Stimulated activated CD4-positive, alpha-beta T cell treated with anti-CD3 and anti-CD28 coated beads, Interleukin-12 subunit alpha, Interleukin-12 subunit beta, amount 100 ng/mL, for 24 hours (primary cell): ENCODE data around the gene MARCHF10.
"Not testable (repeated sequence)": the region's sequence is repeated elsewhere in the genome, so short reads cannot be mapped to it uniquely, and the experiment has no call there.

Experiments used
- DNase-seq, 2 experiments: peaks; one replicate each; pipeline ENCODE4 v3.0.0-alpha.2; 2020; ENCODE audit warnings: low read depth in 2 of 2

MARCHF10 gene

DNA sequence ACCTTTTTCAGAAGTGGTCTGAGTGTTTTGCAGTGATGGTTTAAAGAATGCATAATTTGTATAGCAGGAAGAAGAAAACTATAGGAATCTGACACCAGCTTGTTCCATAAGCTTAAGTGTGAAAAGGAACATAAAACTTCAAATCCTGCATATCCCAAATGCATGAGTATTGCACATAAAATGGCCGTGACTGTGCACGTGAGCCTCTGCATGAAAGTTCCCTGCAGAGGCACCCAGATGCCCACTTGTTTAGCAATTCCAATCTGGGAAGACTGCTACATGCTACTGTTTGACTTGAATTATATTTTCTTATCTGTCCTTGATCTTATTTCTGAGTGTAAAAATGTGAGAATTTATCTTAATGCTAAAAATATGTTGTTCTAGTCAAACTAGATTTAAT lies 21.5 kb downstream of the MARCHF10 start:
- DNase-seq: no peak

DNA sequence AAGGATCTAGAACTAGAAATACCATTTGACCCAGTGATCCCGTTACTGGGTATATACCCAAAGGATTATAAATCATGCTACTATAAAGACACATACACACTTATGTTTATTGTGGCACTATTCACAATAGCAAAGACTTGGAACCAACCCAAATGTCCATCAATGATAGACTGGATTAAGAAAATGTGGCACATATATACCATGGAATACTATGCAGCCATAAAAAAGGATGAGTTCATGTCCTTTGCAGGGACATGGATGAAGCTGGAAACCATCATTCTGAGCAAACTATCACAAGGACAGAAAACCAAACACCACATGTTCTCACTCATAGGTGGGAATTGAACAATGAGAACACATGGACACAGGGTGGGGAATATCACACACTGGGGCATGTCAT lies 22.1 kb downstream of the MARCHF10 start:
- not testable (repeated sequence) for DNase-seq

- no peak for DNase-seq
Observed at GRCh38 chr17:62782730-62783270, 25.3 kb downstream of the MARCHF10 start.

GRCh38 chr17:62781831-62782251 lies 26.3 kb downstream of the MARCHF10 start:
- no peak for DNase-seq

GRCh38 chr17:62781356-62781755 lies 26.8 kb downstream of the MARCHF10 start:
- DNase-seq: no peak

GRCh38 chr17:62780951-62781350 lies 27.2 kb downstream of the MARCHF10 start:
- DNase-seq: no peak

GRCh38 chr17:62780269-62780668 lies 27.8 kb downstream of the MARCHF10 start:
- DNase-seq: no peak

DNA sequence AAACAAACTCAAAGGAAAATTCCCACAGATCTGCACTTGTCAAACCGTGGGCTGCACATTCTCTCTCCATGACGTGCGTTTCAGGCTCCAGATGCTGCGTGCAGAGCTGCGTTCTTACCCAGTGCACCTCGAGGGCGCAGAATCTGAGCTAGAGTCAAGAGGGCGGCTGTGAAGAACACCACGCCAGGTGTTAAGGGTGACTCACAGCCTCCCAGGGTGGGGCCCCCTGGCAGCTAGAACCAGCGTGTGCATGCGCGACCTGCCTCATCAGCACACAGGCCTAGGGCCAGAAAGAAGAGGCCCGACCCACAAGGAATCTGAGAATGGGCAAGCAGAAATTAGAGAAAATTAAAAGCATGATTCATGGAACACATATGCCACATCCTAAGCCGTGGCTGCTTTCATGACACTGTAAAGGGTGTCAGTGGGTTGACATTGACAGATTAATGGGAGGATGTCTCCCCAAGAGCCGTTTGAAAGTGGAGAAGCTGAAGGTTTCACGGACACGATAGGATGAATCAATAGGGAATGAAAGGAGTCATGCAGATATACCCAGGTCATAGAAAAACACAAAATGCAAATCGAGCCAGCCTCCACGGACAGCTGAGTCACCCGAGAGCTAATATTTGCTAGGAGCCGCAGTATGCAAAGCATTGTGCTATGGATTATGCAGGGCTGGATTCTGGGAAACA lies 29.0 kb downstream of the MARCHF10 start:
- no peak for DNase-seq

DNA sequence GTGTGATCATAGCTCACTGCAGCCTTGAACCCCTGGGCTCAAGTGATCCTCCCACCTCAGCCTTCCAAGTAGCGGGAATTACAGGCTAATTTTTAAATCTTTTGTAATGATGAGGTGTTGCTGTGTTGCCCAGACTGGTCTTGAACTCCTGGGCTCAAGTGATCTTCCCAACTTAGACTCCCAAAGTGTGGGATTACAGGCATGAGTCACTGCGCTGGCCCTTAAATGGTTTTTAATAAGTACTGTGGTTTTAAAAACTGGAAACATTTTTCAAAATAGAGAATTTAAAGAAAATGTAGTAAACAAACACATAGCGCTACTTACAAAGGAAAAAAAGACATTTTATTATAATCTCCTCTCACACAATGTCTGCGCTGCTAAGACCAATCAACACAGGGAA lies 32.2 kb downstream of the MARCHF10 start:
- no peak for DNase-seq

- no peak for DNase-seq
Observed at GRCh38 chr17:62774338-62774737, 33.8 kb downstream of the MARCHF10 start.

- DNase-seq: no peak
Observed at GRCh38 chr17:62767997-62768396, 40.1 kb downstream of the MARCHF10 start.

DNA sequence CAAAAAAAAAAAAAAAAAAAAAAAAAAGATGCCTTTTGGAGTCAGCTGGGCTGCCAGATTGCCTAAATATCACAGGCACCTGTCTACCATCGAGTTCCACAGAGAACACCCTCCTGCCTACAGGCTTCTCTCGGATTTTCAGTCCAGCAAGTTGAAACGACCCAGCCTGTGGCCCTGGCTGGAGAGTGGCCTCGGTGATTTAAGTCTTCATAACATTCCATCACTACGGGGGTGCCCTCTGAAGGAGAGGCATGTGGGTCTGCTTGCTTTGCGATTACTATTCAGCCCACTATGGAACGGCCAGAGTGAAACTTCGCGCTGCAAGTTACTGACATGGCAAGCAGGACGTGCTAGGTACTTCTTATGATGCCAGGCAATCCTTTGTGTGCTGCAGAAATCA lies 42.8 kb downstream of the MARCHF10 start:
- no peak for DNase-seq

GRCh38 chr17:62763891-62764600 lies 44.1 kb downstream of the MARCHF10 start:
- DNase-seq: no peak

GRCh38 chr17:62761884-62762283 lies 46.2 kb downstream of the MARCHF10 start:
- DNase-seq: no peak

DNA sequence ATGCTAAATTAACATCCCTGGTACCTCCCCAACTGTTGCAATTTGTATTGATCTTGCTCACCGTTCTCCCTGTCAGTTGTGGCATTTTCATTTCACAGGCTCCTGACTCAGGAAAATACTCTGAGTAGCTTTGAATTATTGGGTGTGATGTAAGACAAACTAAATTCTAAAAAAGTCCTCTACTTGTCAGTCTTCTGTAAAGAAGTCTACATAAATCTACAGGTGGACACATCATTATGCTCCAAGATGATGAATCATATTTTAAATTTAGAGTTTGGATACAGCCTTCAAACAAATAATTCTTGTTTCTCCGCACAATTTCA lies 47.2 kb downstream of the MARCHF10 start:
- DNase-seq: no peak

DNA sequence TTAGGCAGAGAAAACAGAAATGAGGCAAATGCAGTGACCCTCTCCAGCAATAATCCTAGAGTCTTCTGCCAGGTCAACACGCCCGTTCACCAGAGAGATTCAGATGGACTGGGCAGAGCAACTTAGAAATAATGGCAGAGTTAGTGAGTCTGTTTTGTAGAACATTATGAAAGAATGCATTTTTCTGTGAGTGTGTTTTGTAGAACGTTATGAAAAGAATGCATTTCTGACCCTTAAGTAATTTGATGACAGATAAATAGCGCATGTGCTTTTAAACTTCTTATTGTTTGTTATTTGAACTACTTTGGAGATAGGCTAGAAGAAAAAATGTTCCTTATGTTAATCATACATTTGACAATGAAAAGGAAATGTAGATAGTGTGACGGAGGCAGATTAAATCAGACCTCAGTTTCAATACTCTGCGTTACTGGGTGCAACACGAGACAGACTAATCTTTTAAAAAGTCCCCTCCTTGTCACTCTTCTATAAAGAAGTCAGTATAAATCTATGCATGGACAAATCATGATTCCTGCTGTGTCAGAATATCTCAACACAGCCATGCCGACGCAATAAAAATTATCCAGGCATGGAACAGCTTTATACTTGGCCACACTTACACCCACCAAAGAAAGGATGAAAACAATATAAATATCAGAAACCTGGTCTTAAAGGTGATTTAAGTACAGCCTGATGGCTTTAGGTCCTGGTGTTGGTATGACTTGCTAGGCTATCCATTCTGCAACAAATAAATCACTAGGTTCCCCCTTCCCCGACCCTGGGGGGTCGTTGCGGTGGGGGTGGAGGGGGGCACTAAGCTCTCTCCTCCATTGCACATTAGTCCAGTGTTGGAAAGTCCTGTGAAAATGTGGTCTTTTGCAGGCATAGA lies 47.8 kb downstream of the MARCHF10 start:
- DNase-seq: no peak

- no peak for DNase-seq
Observed at GRCh38 chr17:62757500-62757951, 50.6 kb downstream of the MARCHF10 start.

GRCh38 chr17:62756198-62756597 lies 51.9 kb downstream of the MARCHF10 start:
- DNase-seq: no peak

- DNase-seq: no peak
Observed at GRCh38 chr17:62755141-62755851, 52.8 kb downstream of the MARCHF10 start.

DNA sequence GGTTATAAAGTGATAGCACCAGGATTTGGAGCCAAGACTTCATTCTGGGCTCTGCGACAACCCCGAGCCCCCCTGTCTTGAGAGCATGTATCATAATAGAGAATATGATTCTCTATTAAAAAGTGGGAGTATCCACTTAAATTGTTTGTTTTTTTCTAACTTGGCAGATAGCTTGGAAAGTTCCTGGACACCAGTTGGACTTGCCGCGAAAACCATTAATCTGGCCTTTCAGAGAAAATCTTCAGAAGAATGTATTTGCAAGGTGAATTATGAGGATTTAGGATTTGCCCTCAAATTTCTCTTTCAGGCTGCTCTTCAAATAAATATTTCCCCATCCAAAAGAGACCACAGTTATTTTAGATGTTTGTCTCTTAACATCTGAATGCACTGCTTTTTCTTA lies 53.5 kb downstream of the MARCHF10 start:
- no peak for DNase-seq

GRCh38 chr17:62753562-62753961 lies 54.6 kb downstream of the MARCHF10 start:
- no peak for DNase-seq
